ENCODE results near the gene TAS2R1.

GRCh38 chr5:9653811-9654210 lies 23.7 kb upstream of the TAS2R1 start:
- no peak for TF ChIP-seq CTCF (IDR thresholded peaks at IDR 0.05)
- TF ChIP-seq POLR2A (IDR thresholded peaks at IDR 0.05) = no peak
- no peak for TF ChIP-seq POLR2AphosphoS5 (IDR thresholded peaks at IDR 0.05)
- no peak for TF ChIP-seq EP300 (IDR thresholded peaks at IDR 0.05)

All from suprapubic skin (tissue), 4 donors.